Fibroblast of skin of left quadriceps (primary cell): Measurements from ENCODE around the gene TEDDM1.

Experiments
- DNase-seq, 2 experiments: peaks; one replicate each; pipeline ENCODE4 v3.0.0-alpha.2; 2013; ENCODE audit warnings: low read depth in 2 of 2

TEDDM1 gene

GRCh38 chr1:182406012-182406411, 5.5 kb upstream of the TEDDM1 start:
- DNase-seq, result no peak

- no peak for DNase-seq
Observed at GRCh38 chr1:182405578-182405977, 5.1 kb upstream of the TEDDM1 start.

DNA sequence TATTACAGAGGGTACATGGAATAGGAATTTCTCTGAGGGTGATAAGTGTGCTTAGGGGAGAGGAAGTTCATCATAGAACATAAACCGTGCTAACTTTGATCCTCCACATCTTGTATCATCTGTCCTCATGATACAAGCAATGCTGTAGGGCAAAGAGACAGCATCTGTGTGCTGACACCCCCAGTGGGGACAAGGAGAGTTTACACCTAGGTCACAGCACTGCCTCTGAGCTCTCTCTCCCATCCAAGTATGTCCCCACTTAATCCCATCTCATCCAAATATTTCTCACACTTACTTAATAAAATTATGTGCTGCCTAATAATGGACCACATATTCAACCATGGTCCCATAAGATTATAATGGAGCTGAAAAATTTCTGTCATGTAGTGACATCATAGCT, 4.3 kb upstream of the TEDDM1 start:
- no peak for DNase-seq

- DNase-seq, result no peak
Observed at GRCh38 chr1:182397653-182398393, 2.6 kb downstream of the TEDDM1 start.

DNA sequence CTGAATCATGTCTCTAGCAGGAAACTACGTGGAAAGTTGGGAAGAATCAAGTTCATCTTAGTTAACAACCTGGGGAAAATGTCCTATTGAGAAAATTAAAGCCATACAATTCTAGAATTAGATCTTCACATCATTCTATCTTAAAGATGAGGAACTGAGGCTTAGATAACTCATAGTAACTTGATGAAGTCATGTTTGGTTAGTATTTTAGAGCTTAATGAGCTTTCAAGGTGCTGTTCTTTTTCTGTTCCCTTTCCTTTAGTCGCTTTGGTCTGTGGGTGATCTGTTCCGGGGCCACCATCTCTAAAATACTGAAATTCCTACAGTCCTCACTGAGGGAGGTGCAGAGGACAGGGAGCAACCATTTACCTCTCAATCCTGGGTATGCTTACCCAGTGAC, 4.6 kb downstream of the TEDDM1 start:
- DNase-seq, result no peak

- DNase-seq, result no peak
Observed at GRCh38 chr1:182394055-182394775, 6.3 kb downstream of the TEDDM1 start.

DNA sequence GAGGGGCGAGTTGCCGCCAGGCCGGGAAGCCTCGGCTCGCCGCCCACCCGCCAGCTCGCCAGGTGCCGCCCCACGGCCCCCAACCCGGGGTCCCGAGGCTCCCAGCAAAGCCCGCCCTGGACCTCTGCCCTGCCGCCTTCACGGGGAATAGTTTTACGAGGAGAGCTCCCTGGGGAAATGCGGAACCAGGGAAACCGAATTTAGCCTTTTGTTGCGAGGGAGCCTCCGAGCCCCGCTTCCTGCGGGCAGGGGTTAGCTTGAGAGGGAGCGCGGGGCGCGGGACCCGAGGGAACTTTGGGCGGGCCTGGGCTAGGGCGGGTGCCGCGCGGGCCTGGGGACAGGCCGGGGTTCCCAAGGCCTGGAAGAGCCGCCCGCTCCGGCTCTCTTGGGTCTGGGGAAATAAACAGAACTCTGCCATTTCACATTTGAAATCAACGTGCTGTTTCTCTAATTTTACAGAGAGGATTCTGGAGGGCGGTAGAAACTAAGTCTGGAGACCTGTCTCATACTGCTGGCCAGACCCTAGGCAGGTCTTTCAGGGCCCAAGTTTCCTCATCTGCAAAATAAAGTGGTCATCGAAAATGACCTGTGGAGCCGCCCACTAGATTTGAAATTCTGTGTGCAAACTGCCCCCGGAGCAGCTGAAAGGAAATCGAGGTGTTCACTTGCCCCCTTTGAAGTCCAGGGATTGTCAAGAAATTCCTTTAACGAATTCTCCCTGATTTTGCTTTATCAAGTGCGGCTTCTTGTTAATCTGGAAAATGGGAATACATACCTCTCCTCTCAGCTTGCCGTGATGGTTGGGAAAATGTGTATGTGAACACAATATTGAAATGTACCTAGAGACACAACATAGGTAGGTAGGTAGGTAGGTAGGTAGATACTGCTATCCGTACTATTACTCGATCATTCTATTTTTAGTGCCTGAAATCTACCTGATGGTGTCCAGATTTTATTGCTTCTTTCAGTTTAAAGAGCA, 8.1 kb downstream of the TEDDM1 start:
- peak in 1 of 2 experiments; percentile 32 for DNase-seq

DNA sequence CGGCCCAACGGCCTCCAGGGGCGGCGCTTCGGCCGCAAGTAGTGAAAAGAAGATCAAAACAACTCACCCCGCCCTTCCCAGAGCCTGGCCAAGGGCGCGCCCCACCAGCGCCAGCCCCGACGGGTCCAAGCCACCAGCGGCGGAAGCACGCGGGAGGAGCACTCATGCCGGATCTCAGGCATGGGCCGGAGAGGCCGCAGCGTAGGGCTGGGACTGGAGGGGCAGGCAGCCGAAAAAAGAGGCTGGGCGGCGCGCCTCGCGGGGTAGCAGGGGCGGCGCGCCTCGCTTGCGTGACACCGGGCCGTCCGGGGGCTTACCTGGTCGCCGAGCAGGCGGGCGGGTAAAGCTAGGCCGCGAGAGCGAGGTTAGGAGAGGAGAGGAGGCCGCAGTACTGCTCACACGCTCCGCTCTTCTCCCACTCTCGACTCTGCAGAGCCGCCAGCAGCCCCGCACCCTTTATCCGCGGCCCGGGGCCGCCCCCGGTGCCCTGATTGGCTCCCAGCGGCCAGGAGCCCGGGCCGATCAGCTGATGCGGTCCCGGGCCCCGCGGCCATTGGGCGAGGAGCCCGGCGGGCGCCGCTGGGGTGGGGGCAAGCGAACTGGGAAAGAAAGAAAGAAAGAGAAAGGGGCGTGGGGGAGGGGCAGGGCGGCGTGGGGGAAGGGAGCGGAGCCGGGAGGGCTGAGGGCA, 9.0 kb downstream of the TEDDM1 start, which contains the start of gene GLUL:
Gene GLUL (minus strand): TSS at position 429 of the 688 bp plus-strand sequence. CDS start 3,053 bp downstream, outside the sequence.
- peak; percentile 91 to 92 for DNase-seq

GRCh38 chr1:182391028-182391361, 9.5 kb downstream of the TEDDM1 start:
- DNase-seq, result no peak

- DNase-seq, result no peak
Observed at GRCh38 chr1:182389619-182390047, 10.8 kb downstream of the TEDDM1 start.

GRCh38 chr1:182388392-182389134, 11.9 kb downstream of the TEDDM1 start:
- no peak for DNase-seq

- no peak for DNase-seq
Observed at GRCh38 chr1:182387566-182387965, 12.9 kb downstream of the TEDDM1 start.

GRCh38 chr1:182386980-182387379, 13.5 kb downstream of the TEDDM1 start:
- no peak for DNase-seq

DNA sequence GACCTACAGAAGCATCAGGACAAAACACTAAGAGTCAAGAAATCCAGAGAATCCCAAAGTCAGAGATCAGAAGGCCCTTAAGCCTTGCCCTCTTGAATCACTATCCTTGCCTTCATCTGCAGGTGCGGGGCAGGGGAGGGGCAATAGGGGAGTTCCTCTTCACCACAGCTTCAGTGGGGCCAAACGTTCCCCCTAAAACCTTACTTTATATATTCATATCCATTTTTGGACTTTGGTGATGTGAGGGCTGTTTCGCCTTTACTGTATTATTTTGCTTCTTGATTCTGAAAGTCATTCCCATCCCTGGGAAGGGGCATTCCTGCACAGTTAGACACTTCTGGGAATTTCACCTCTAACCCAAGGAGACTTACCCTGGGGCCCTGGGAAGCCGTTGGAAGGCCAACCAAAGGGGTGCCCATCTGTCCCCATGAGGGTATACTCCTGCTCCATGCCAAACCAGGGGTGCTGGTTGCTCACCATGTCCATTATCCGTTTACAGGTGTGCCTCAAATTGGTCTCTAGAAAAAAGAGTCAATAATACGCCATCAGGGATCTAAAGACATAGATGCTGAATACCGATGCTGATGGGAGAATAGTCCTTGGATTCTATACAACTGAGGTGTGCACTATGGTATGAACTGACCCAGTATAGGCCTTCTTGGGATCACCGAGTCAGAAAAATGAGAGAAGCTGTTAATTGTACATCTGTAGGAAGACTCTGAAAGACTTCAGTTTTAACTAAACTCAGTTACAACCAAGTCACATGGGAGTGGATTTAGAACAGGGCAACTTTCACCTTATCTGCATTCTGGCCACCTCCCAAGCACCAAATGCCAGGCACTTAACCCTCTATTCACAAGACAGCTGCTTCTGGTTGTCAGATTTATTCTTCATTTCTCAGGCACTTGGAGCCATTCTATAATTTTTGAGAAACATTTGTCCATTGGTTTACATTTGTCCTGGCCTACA, 14.3 kb downstream of the TEDDM1 start:
- no peak for DNase-seq

- no peak for DNase-seq
Observed at GRCh38 chr1:182384387-182384960, 16.0 kb downstream of the TEDDM1 start.

DNA sequence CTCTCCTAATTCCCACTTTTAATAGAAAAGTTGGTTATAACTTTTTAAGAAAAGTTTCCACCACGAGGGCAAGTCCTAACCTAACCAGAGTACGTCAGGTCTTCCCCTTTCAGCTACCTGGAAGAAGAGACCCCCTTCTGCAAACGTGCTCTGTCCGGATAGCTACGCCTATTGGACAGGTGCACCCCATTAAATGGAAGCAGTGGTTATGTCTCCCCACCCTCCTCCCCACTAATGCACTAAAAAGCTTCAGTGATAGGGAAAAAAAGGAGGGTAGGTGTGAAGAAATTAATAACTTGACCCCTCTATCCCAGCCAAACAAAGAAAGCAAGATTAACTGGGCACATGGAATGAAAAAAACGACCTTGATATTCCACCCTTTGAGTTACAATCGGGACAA, 16.5 kb downstream of the TEDDM1 start:
- DNase-seq, result no peak

GRCh38 chr1:182383037-182383661, 17.3 kb downstream of the TEDDM1 start:
- DNase-seq, result no peak

DNA sequence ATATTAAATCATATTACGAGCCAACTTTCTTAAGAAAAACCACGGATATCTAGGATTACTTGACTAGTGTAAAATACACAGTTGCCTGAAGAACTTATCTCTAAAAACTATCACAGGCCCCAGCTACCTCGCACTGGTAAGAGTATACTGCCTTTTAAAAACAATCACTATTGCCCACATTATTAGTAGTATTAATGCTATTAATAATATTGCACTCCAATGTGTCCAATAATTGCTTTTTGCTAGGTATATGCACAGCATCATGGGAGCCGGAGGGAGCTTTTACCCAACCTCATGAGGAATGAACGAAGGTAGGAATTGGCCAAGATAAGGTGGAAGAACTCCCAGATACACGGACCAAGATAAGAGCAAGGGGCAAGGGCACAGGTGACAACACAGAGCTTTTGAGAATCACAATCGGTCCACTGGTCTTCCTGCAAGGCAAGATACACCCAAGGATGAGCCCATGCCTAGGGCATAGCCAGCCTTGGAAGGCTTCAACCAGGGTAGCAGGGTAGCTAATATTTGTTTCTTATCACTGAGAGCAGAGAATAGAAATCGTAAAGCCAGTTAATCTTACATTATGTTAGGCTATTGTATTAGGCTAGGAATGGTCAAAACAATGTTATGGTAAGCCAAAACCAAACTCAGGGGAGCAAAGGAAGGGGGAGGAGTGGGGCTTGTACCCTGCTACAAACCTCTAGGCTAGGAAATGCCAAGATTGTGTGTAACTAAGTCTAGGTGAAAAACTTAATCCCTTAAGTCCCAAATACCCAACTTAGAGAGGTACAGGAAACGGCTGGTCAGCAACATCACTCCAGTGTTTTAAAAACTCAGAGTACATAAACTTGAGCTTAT, 18.3 kb downstream of the TEDDM1 start:
- DNase-seq, result no peak
